HL-60 (cell line): Measurements from ENCODE around the gene PATE2.

Experiments used
- DNase-seq, 2 experiments: peaks; one replicate each; pipeline ENCODE4 v3.0.0-alpha.2; 2010 to 2020; ENCODE audit warnings: low read depth in 1 of 2, low spot score in 1 of 2
- H3K27ac ChIP-seq: fragments of 250-450 bp; sonication (Bioruptor Pico); replicated peaks from 2 replicates; pipeline ENCODE4 v1.5.1; 2020; ENCODE audit warnings: mild to moderate bottlenecking, moderate library complexity
- H3K27me3 ChIP-seq: fragments of 250-450 bp; sonication (Bioruptor Pico); 2 replicates; pipeline ENCODE4 v1.5.1; 2021; ENCODE audit warnings: mild to moderate bottlenecking, moderate library complexity; ENCODE audit not compliant: insufficient read depth, poor library complexity, severe bottlenecking
- H3K4me3 ChIP-seq: replicated peaks from 2 replicates; pipeline ENCODE4 v1.5.1; 2011; ENCODE audit warnings: mild to moderate bottlenecking, control low read depth, low read length; ENCODE audit not compliant: insufficient read depth
- CTCF ChIP-seq: IDR thresholded peaks from one replicate; pipeline ENCODE4 v1.5.1; 2011; ENCODE audit warnings: low read length, control low read depth, inconsistent platforms; ENCODE audit not compliant: insufficient read depth
- GABPA ChIP-seq: IDR thresholded peaks from 2 replicates; pipeline ENCODE4 v1.6.1; 2012; ENCODE audit warnings: low read depth
- POLR2AphosphoS5 ChIP-seq: IDR thresholded peaks from 2 replicates; pipeline ENCODE4 v1.6.1; 2012; ENCODE audit warnings: low read depth
- REST ChIP-seq: IDR thresholded peaks from 2 replicates; pipeline ENCODE4 v1.6.1; 2012; ENCODE audit warnings: low read depth; ENCODE audit not compliant: insufficient replicate concordance
- SPI1 ChIP-seq: IDR thresholded peaks from 2 replicates; pipeline ENCODE4 v1.6.1; 2012; ENCODE audit warnings: low read depth, mild to moderate bottlenecking, borderline replicate concordance
- long read RNA-seq: library from polyadenylated mRNA; unstranded; transcript quantifications from one replicate; pipeline ENCODE4 v2.0.0, GENCODE V29; 2020

PATE2 gene
- long read RNA-seq = 0 reads

GRCh38 chr11:125778728-125779127 is at the start of gene PATE2:
PATE2 (minus strand) TSS chr11:125778828; CDS start chr11:125778773, 55 bp downstream.
- Histone ChIP-seq H3K27me3 (peaks cover 2% of the 10 kb centered on the region), H3K27ac (no peak within 1 kb of the TSS), H3K4me3 (no peak within 1 kb of the TSS)
- no peak for DNase-seq
- TF ChIP-seq REST (no peak), GABPA (no peak), POLR2AphosphoS5 (no peak), CTCF (no peak), SPI1 (no peak)

- Histone ChIP-seq H3K27me3 (no peaks in the 10 kb centered on the region), H3K27ac (no peak overlapping the region), H3K4me3 (no peak overlapping the region)
- TF ChIP-seq POLR2AphosphoS5 = no peak
- no peak for TF ChIP-seq SPI1
- no peak for TF ChIP-seq CTCF
- TF ChIP-seq REST = no peak
- no peak for TF ChIP-seq GABPA
- DNase-seq = no peak
These were observed 29.3 kb upstream of the PATE2 start for GRCh38 chr11:125807909-125808308.

- no peak overlapping the region for H3K4me3 ChIP-seq
- H3K27ac ChIP-seq = no peak overlapping the region
- TF ChIP-seq GABPA (no peak), SPI1 (no peak), CTCF (no peak), REST (no peak), POLR2AphosphoS5 (no peak)
- no peak for DNase-seq
- no peaks in the 10 kb centered on the region for H3K27me3 ChIP-seq
These were observed 23.8 kb upstream of the PATE2 start for GRCh38 chr11:125802387-125802786.
